Mesendoderm (in vitro differentiated cells): ENCODE data around the gene IL17B.

ENCODE experiments used
- DNase-seq: peaks from one replicate; pipeline ENCODE4 v3.0.0; 2013
- H2AK5ac ChIP-seq: 2 replicates; pipeline ENCODE4 v1.6.1; 2013; ENCODE audit warnings: low read length, inconsistent platforms
- H2BK120ac ChIP-seq: 2 replicates; pipeline ENCODE4 v1.6.1; 2013; ENCODE audit warnings: low read depth, mild to moderate bottlenecking, low read length, moderate library complexity, mixed read lengths
- H2BK15ac ChIP-seq: replicated peaks from 2 replicates; pipeline ENCODE4 v1.6.1; 2013; ENCODE audit warnings: low read depth, mild to moderate bottlenecking, moderate library complexity
- H2BK5ac ChIP-seq: 2 replicates; pipeline ENCODE4 v1.6.1; 2013; ENCODE audit warnings: low read length, inconsistent platforms
- H3K18ac ChIP-seq: 2 replicates; pipeline ENCODE4 v1.6.1; 2013; ENCODE audit warnings: mild to moderate bottlenecking, low read length, mixed read lengths
- H3K23ac ChIP-seq: one replicate; pipeline ENCODE4 v1.6.1; 2013; ENCODE audit warnings: low read length
- H3K27ac ChIP-seq: 2 replicates; pipeline ENCODE4 v1.5.1; 2013; ENCODE audit warnings: low read depth, mild to moderate bottlenecking, inconsistent platforms, low read length, moderate library complexity
- H3K27me3 ChIP-seq: 2 replicates; pipeline ENCODE4 v1.6.1; 2013; ENCODE audit warnings: low read length, control low read depth, mild to moderate bottlenecking, inconsistent platforms; ENCODE audit not compliant: insufficient read depth, poor library complexity
- H3K36me3 ChIP-seq: 2 replicates; pipeline ENCODE4 v1.6.1; 2013; ENCODE audit warnings: low read length, inconsistent platforms; ENCODE audit not compliant: control insufficient read depth, insufficient read depth
- H3K4ac ChIP-seq: one replicate; pipeline ENCODE4 v1.6.1; 2013; ENCODE audit warnings: low read depth, mild to moderate bottlenecking, low read length, moderate library complexity
- H3K4me1 ChIP-seq: 2 replicates; pipeline ENCODE4 v1.6.1; 2013; ENCODE audit warnings: low read depth, low read length, inconsistent platforms; ENCODE audit not compliant: control insufficient read depth
- H3K4me2 ChIP-seq: 2 replicates; pipeline ENCODE4 v1.6.1; 2013; ENCODE audit warnings: low read length
- H3K4me3 ChIP-seq: 2 replicates; pipeline ENCODE4 v1.5.1; 2013; ENCODE audit warnings: mild to moderate bottlenecking, low read length
- H3K56ac ChIP-seq: one replicate; pipeline ENCODE4 v1.6.1; 2013; ENCODE audit warnings: low read length
- H3K79me1 ChIP-seq: 2 replicates; pipeline ENCODE4 v1.6.1; 2013; ENCODE audit warnings: low read length, inconsistent platforms
- H3K79me2 ChIP-seq: 2 replicates; pipeline ENCODE4 v1.6.1; 2013; ENCODE audit warnings: mild to moderate bottlenecking, low read length; ENCODE audit not compliant: control insufficient read depth, insufficient read depth
- H3K9ac ChIP-seq: 2 replicates; pipeline ENCODE4 v1.6.1; 2013; ENCODE audit warnings: low read length, inconsistent platforms
- H4K5ac ChIP-seq: one replicate; pipeline ENCODE4 v1.6.1; 2013; ENCODE audit warnings: low read length
- H4K8ac ChIP-seq: one replicate; pipeline ENCODE4 v1.6.1; 2013; ENCODE audit warnings: low read depth, mild to moderate bottlenecking, control low read depth, low read length, moderate library complexity
- WGBS: extraction: QIAGEN DNeasy Blood & Tissue Kit; methylation state at CpG from one replicate; pipeline ENCODE4 v1.1.7; 2013; ENCODE audit warnings: low lambda C conversion rate, missing lambda C conversion rate; ENCODE audit not compliant: insufficient coverage; ENCODE audit errors: extremely low coverage; 5-methylcytosine and 5-hydroxymethylcytosine counted together

Gene IL17B

GRCh38 chr5:149386166-149386565 is 7.1 kb upstream of the IL17B start:
- H3K56ac ChIP-seq = peak overlapping the region; percentile 51
- no peak overlapping the region for H2BK5ac ChIP-seq
- H3K4me1 ChIP-seq = peaks cover 6% of the 10 kb centered on the region
- H3K4me3 ChIP-seq = no peak overlapping the region
- no peaks in the 10 kb centered on the region for H3K79me2 ChIP-seq
- no peaks in the 10 kb centered on the region for H3K27me3 ChIP-seq
- no peaks in the 10 kb centered on the region for H3K36me3 ChIP-seq
- H4K8ac ChIP-seq = no peak overlapping the region
- no peak overlapping the region for H3K18ac ChIP-seq
- no peak overlapping the region for H2BK120ac ChIP-seq
- no peak overlapping the region for H3K9ac ChIP-seq
- H3K4me2 ChIP-seq = no peak overlapping the region
- no peak overlapping the region for H3K23ac ChIP-seq
- DNase-seq = peak; percentile 60
- H2AK5ac ChIP-seq = no peak overlapping the region
- H3K27ac ChIP-seq = no peak overlapping the region
- no peaks in the 10 kb centered on the region for H3K79me1 ChIP-seq
- H4K5ac ChIP-seq = no peak overlapping the region
- H3K4ac ChIP-seq = no peak overlapping the region
- WGBS = no CpG with 5 or more reads among the region's 5 CpGs
- H2BK15ac ChIP-seq = no peak overlapping the region

- no peaks in the 10 kb centered on the region for H3K79me1 ChIP-seq
- H3K27me3 ChIP-seq = no peaks in the 10 kb centered on the region
- no peak overlapping the region for H2AK5ac ChIP-seq
- no peak for DNase-seq
- H3K23ac ChIP-seq = no peak overlapping the region
- no peak overlapping the region for H4K5ac ChIP-seq
- WGBS = no CpG with 5 or more reads among the region's 9 CpGs
- H3K9ac ChIP-seq = no peak overlapping the region
- H4K8ac ChIP-seq = no peak overlapping the region
- no peak overlapping the region for H3K27ac ChIP-seq
- H3K4me1 ChIP-seq = peaks cover 6% of the 10 kb centered on the region
- H3K4ac ChIP-seq = no peak overlapping the region
- H2BK15ac ChIP-seq = no peak overlapping the region
- H3K56ac ChIP-seq = no peak overlapping the region
- H2BK120ac ChIP-seq = no peak overlapping the region
- no peak overlapping the region for H3K4me2 ChIP-seq
- H3K18ac ChIP-seq = no peak overlapping the region
- H2BK5ac ChIP-seq = no peak overlapping the region
- no peaks in the 10 kb centered on the region for H3K36me3 ChIP-seq
- H3K79me2 ChIP-seq = no peaks in the 10 kb centered on the region
- H3K4me3 ChIP-seq = no peak overlapping the region
Observed at GRCh38 chr5:149383399-149383798, 4.3 kb upstream of the IL17B start.

- no peak overlapping the region for H4K8ac ChIP-seq
- no peak overlapping the region for H3K27ac ChIP-seq
- no peaks in the 10 kb centered on the region for H3K79me2 ChIP-seq
- H3K4ac ChIP-seq = no peak overlapping the region
- H3K9ac ChIP-seq = no peak overlapping the region
- no peaks in the 10 kb centered on the region for H3K36me3 ChIP-seq
- no peak overlapping the region for H3K4me2 ChIP-seq
- no peak overlapping the region for H4K5ac ChIP-seq
- H3K18ac ChIP-seq = no peak overlapping the region
- H3K23ac ChIP-seq = no peak overlapping the region
- no peaks in the 10 kb centered on the region for H3K27me3 ChIP-seq
- H2BK120ac ChIP-seq = no peak overlapping the region
- H2AK5ac ChIP-seq = no peak overlapping the region
- no peak overlapping the region for H3K4me3 ChIP-seq
- WGBS = no CpG with 5 or more reads among the region's 12 CpGs
- H3K79me1 ChIP-seq = no peaks in the 10 kb centered on the region
- H2BK5ac ChIP-seq = no peak overlapping the region
- H3K4me1 ChIP-seq = peaks cover 6% of the 10 kb centered on the region
- H2BK15ac ChIP-seq = no peak overlapping the region
- no peak for DNase-seq
- H3K56ac ChIP-seq = no peak overlapping the region
Observed at GRCh38 chr5:149382517-149383220, 3.6 kb upstream of the IL17B start.

GRCh38 chr5:149381986-149382338 is 2.9 kb upstream of the IL17B start:
- Histone ChIP-seq H4K8ac (no peak overlapping the region), H2BK120ac (no peak overlapping the region), H3K9ac (no peak overlapping the region), H2BK5ac (no peak overlapping the region), H3K27ac (no peak overlapping the region), H3K4ac (no peak overlapping the region), H3K79me2 (no peaks in the 10 kb centered on the region), H2BK15ac (no peak overlapping the region), H3K36me3 (no peaks in the 10 kb centered on the region), H3K4me1 (peaks cover 6% of the 10 kb centered on the region), H3K4me3 (no peak overlapping the region), H2AK5ac (no peak overlapping the region), H3K56ac (no peak overlapping the region), H3K27me3 (no peaks in the 10 kb centered on the region), H4K5ac (no peak overlapping the region), H3K4me2 (no peak overlapping the region), H3K79me1 (no peaks in the 10 kb centered on the region), H3K23ac (no peak overlapping the region), H3K18ac (no peak overlapping the region)
- DNase-seq = peak; percentile 86
- no CpG with 5 or more reads among the region's 16 CpGs for WGBS

GRCh38 chr5:149381261-149381985 is 2.3 kb upstream of the IL17B start:
- DNase-seq = no peak
- H3K27me3 ChIP-seq = no peaks in the 10 kb centered on the region
- no peak overlapping the region for H3K18ac ChIP-seq
- no peak overlapping the region for H3K4ac ChIP-seq
- no peak overlapping the region for H4K8ac ChIP-seq
- no peak overlapping the region for H3K4me3 ChIP-seq
- H3K79me2 ChIP-seq = no peaks in the 10 kb centered on the region
- H3K23ac ChIP-seq = no peak overlapping the region
- no peaks in the 10 kb centered on the region for H3K79me1 ChIP-seq
- H4K5ac ChIP-seq = no peak overlapping the region
- no peak overlapping the region for H2BK5ac ChIP-seq
- no peak overlapping the region for H3K9ac ChIP-seq
- no peak overlapping the region for H3K56ac ChIP-seq
- no peak overlapping the region for H2BK120ac ChIP-seq
- H3K27ac ChIP-seq = no peak overlapping the region
- no peaks in the 10 kb centered on the region for H3K36me3 ChIP-seq
- H3K4me1 ChIP-seq = peaks cover 6% of the 10 kb centered on the region
- no peak overlapping the region for H2AK5ac ChIP-seq
- H2BK15ac ChIP-seq = no peak overlapping the region
- WGBS = no CpG with 5 or more reads among the region's 8 CpGs
- H3K4me2 ChIP-seq = no peak overlapping the region
